Neural progenitor cell (in vitro differentiated cells): ENCODE measurements around the gene DOCK11.

Experiments
- EZH2 ChIP-seq: fragments of 200-600 bp; sonication (generic); IDR thresholded peaks from 2 replicates; pipeline ENCODE4 v1.6.1; 2017; ENCODE audit warnings: antibody characterized with exemption, mild to moderate bottlenecking, moderate library complexity
- TF ChIP-seq, protein P1 (sequence below): fragments of 200-600 bp; sonication (generic); IDR thresholded peaks from 2 replicates; pipeline ENCODE4 v1.5.1; 2017; ENCODE audit warnings: antibody characterized with exemption, mild to moderate bottlenecking

- TF ChIP-seq, protein P1, sequence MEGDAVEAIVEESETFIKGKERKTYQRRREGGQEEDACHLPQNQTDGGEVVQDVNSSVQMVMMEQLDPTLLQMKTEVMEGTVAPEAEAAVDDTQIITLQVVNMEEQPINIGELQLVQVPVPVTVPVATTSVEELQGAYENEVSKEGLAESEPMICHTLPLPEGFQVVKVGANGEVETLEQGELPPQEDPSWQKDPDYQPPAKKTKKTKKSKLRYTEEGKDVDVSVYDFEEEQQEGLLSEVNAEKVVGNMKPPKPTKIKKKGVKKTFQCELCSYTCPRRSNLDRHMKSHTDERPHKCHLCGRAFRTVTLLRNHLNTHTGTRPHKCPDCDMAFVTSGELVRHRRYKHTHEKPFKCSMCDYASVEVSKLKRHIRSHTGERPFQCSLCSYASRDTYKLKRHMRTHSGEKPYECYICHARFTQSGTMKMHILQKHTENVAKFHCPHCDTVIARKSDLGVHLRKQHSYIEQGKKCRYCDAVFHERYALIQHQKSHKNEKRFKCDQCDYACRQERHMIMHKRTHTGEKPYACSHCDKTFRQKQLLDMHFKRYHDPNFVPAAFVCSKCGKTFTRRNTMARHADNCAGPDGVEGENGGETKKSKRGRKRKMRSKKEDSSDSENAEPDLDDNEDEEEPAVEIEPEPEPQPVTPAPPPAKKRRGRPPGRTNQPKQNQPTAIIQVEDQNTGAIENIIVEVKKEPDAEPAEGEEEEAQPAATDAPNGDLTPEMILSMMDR, result no peak
- TF ChIP-seq EZH2, result no peak
These were observed 12.6 kb downstream of the DOCK11 start for GRCh38 chrX:118508221-118508620.
